Measurements from ENCODE around the gene PPP1R13L.

GRCh38 chr19:45442778-45443461 lies 38.1 kb upstream of the PPP1R13L start:
- no peak for TF ChIP-seq CTCF (IDR thresholded peaks at IDR 0.05; ENCODE audit: low read depth, low read length, missing input control)
- TF ChIP-seq, protein P1, sequence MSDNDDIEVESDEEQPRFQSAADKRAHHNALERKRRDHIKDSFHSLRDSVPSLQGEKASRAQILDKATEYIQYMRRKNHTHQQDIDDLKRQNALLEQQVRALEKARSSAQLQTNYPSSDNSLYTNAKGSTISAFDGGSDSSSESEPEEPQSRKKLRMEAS (IDR thresholded peaks at IDR 0.05), result no peak
- TF ChIP-seq JUND (IDR thresholded peaks at IDR 0.05), result no peak
- TF ChIP-seq EGR1 (IDR thresholded peaks at IDR 0.05; ENCODE audit: low read depth in 2 of 2), result no peak
- TF ChIP-seq, protein P2, sequence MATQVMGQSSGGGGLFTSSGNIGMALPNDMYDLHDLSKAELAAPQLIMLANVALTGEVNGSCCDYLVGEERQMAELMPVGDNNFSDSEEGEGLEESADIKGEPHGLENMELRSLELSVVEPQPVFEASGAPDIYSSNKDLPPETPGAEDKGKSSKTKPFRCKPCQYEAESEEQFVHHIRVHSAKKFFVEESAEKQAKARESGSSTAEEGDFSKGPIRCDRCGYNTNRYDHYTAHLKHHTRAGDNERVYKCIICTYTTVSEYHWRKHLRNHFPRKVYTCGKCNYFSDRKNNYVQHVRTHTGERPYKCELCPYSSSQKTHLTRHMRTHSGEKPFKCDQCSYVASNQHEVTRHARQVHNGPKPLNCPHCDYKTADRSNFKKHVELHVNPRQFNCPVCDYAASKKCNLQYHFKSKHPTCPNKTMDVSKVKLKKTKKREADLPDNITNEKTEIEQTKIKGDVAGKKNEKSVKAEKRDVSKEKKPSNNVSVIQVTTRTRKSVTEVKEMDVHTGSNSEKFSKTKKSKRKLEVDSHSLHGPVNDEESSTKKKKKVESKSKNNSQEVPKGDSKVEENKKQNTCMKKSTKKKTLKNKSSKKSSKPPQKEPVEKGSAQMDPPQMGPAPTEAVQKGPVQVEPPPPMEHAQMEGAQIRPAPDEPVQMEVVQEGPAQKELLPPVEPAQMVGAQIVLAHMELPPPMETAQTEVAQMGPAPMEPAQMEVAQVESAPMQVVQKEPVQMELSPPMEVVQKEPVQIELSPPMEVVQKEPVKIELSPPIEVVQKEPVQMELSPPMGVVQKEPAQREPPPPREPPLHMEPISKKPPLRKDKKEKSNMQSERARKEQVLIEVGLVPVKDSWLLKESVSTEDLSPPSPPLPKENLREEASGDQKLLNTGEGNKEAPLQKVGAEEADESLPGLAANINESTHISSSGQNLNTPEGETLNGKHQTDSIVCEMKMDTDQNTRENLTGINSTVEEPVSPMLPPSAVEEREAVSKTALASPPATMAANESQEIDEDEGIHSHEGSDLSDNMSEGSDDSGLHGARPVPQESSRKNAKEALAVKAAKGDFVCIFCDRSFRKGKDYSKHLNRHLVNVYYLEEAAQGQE (IDR thresholded peaks at IDR 0.05), result no peak
- TF ChIP-seq HNF4G (IDR thresholded peaks at IDR 0.05), result no peak
- no peak for TF ChIP-seq ATF3 (IDR thresholded peaks at IDR 0.05)
- TF ChIP-seq SP1 (IDR thresholded peaks at IDR 0.05), result no peak
- TF ChIP-seq TAF1 (conservative IDR thresholded peaks at IDR 0.05), result no peak
- TF ChIP-seq RAD21 (IDR thresholded peaks at IDR 0.05), result no peak
- no peak for TF ChIP-seq GABPA (IDR thresholded peaks at IDR 0.05 in 1 of 2, conservative IDR thresholded peaks at IDR 0.05 in 1 of 2)
- TF ChIP-seq YY1 (IDR thresholded peaks at IDR 0.05), result no peak
- no peak for TF ChIP-seq RXRA (IDR thresholded peaks at IDR 0.05)
